GM12872 (cell line): ENCODE results near the gene SPZ1.

Experiments used
- TF ChIP-seq, protein P1 (sequence below): IDR thresholded peaks from 3 replicates; pipeline ENCODE4 v1.5.1; 2011; ENCODE audit warnings: low read depth, mild to moderate bottlenecking, low read length, moderate library complexity; ENCODE audit not compliant: insufficient read depth

SPZ1 gene, protein sequence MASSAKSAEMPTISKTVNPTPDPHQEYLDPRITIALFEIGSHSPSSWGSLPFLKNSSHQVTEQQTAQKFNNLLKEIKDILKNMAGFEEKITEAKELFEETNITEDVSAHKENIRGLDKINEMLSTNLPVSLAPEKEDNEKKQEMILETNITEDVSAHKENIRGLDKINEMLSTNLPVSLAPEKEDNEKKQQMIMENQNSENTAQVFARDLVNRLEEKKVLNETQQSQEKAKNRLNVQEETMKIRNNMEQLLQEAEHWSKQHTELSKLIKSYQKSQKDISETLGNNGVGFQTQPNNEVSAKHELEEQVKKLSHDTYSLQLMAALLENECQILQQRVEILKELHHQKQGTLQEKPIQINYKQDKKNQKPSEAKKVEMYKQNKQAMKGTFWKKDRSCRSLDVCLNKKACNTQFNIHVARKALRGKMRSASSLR

DNA sequence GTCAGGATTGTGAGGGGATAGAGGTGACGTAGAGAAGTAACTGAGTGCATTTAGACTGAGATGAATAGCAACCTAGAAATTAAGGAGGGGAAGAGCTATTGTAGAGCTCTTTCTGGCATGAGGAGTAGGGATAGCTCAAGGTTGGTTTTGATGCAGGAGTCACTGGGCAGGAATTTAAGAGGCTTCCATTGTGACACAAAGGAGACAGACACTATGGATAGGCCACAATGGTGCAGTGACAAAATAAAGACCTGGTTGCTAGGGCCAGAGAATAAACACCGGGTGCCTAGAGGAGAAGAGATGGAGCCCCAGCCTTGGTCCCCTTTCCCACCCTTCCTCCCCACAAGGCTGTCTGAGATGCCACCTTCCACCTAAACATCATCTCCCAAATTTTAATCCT, at the start of gene SPZ1:
TSS of gene SPZ1 (plus strand) at position 301 of the 400 bp plus-strand sequence. CDS start 214 bp downstream, outside the sequence.
- TF ChIP-seq, protein P1, sequence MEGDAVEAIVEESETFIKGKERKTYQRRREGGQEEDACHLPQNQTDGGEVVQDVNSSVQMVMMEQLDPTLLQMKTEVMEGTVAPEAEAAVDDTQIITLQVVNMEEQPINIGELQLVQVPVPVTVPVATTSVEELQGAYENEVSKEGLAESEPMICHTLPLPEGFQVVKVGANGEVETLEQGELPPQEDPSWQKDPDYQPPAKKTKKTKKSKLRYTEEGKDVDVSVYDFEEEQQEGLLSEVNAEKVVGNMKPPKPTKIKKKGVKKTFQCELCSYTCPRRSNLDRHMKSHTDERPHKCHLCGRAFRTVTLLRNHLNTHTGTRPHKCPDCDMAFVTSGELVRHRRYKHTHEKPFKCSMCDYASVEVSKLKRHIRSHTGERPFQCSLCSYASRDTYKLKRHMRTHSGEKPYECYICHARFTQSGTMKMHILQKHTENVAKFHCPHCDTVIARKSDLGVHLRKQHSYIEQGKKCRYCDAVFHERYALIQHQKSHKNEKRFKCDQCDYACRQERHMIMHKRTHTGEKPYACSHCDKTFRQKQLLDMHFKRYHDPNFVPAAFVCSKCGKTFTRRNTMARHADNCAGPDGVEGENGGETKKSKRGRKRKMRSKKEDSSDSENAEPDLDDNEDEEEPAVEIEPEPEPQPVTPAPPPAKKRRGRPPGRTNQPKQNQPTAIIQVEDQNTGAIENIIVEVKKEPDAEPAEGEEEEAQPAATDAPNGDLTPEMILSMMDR: no peak

DNA sequence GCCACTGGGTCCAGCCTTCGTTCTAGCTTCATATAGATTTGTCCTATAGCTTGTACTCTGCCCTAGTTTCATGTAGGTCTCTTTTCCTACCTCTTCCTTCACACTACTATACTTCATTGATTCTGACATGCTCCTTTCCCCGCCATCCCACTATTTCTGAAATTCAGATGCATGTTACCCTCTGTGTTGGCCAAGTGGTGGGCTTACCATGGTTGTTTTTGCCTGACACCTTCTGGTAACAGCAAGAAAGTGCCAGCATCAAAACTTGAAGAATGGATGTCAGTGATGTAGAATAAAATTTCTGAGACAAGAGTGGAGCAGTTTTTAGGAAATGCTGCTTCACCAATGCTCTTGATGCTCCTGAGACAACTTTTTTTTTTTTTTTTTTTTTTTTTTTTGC, 44.5 kb upstream of the SPZ1 start:
- TF ChIP-seq, protein P1: peak; percentile 44; the same call in 1 of the 3 replicates

DNA sequence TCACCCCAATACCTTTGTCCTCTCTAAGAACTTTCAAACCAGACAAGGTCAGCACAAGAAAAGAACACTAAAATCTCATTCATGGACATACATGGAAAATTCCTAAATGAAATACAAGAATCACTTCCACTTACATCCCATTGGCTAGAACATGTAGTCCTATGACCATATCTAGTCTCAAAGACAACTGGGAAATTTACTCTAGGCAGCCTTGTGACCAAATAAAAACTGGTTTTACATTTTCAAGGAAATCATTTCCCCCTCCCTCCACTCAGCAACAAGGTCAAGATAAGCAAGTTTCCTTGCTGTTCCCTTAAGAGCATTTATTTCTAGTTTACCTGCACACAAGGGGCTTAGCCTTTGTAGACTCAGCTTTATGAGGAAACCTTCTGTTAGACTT, 43.6 kb upstream of the SPZ1 start:
- TF ChIP-seq, protein P1: no peak

DNA sequence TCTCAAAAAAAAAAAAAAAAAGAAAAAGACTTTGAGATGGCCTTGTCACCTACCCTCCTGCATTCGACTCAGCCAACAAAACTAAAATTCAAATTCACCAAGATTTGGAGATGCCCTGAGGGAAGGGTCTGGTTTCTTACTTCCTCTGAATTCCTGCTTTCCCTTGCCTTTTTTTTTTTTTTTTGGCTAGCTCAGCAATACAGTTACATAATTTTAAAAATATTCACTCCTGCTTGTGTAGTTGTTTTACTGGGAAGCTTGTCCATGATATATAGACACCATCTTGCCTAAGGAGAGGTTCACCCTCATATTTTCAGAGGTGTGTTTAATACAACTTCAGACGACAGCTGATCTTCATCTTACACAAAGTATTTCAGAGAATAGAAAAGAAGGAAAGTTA, 42.6 kb upstream of the SPZ1 start:
- TF ChIP-seq, protein P1: no peak

DNA sequence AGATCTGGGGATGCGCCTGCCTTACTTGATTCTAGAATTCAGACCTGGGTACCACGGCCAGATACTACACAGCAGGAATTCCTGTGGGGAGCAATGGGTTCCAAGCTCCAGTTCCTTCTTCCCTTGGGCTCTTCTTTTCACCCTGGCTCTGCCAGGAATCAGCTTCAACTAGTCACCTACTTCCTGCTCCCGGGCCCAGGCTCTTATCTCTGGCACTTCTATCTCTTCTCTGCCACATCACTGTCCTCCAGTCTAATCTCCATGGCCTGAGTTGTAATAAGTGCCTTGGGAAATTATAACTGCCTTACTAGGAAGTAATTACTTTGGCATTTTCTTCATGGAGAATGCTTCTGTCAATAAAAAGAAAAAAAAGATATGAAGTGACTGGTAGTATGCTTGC, 37.7 kb upstream of the SPZ1 start:
- TF ChIP-seq, protein P1: no peak

DNA sequence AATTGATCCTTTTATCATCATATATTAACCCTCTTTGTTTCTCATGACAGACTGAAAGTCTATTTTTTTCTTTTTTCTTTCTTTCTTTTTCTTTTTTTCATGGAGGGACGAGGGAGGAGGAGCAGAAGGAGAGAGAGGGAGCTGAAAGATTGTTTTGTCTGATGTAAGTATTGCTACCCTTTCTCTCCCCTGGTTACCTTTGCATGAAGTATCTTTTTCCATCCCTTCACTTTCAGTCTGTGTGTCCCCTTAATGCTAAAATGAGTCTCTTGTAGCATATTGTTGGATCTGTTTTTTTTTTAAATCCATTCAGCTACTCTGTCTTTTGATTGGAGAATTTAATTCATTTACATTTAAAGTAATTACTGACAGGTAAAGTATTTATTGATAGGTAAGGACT, 36.4 kb upstream of the SPZ1 start:
- TF ChIP-seq, protein P1: no peak

DNA sequence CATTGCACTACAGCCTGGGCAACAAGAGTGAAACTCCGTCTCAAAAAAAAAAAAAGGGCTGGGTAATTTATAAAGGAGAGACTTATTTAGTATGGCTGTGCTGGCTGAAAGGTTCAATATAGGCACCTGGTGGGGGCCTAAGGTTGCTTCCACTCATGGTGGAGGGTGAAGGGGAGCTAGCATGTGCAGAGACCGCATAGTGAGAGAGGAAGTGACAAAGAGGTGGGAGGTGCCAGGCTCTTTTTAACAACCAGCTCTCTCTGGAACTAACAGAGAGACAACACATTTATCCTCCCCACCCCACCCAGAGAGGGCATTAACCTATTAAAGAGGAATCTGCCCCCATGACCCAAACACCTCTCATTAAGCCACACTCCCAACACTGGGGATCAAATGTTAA, 35.1 kb upstream of the SPZ1 start:
- TF ChIP-seq, protein P1: no peak
